Hematopoietic multipotent progenitor cell (in vitro differentiated cells): ENCODE data around the gene SPDYE3. TPM values are rescaled to one million over a fixed set of nuclear protein-coding genes. Genes with fewer than 3 reads are reported as not detected.

Source experiments
- DNase-seq, 3 donors: peaks; one replicate each; pipeline ENCODE4 v3.0.0-alpha.2; 2011 to 2015; ENCODE audit warnings: low read depth in 2 of 3, low spot score in 2 of 3
- small RNA-seq: library from RNA; depleted of rRNA; stranded (forward); fragments of <200 nt; gene quantifications from one replicate; pipeline ENCODE3, GENCODE V24; 2012
- total RNA-seq: library from RNA; depleted of rRNA; stranded (reverse); fragments of >200 nt; gene quantifications from one replicate; pipeline ENCODE4 v1.2.3, GENCODE V29; 2012

SPDYE3 gene
- total RNA-seq, 1 donor: not detected

- DNase-seq: peak in 2 of 3 donors; percentile 91 to 95
Measured at GRCh38 chr7:100369105-100369504, 61.6 kb downstream of the SPDYE3 start.

GRCh38 chr7:100370303-100370702 lies 62.8 kb downstream of the SPDYE3 start:
- DNase-seq: no peak

- DNase-seq: no peak
Measured at GRCh38 chr7:100370746-100371145, 63.2 kb downstream of the SPDYE3 start.

- no peak for DNase-seq
Measured at GRCh38 chr7:100371561-100372171, 64.2 kb downstream of the SPDYE3 start.

Small RNA genes within 50 kb of the gene (small RNA-seq; reads per million reads assigned to genes)
- gene RF00019: not detected

Other genes starting within 250 kb of the SPDYE3 start
- gene ZNF3, start 226.0 kb upstream of the SPDYE3 start, total RNA-seq: 25.9 TPM
- 43.9 TPM for gene COPS6, start 218.7 kb upstream of the SPDYE3 start, total RNA-seq
- gene MCM7, start 206.3 kb upstream of the SPDYE3 start, total RNA-seq: 217 TPM
- gene AP4M1, start 206.1 kb upstream of the SPDYE3 start, total RNA-seq: 24.8 TPM
- gene TAF6, start 188.3 kb upstream of the SPDYE3 start, total RNA-seq: 22.4 TPM
- gene CNPY4, start 188.1 kb upstream of the SPDYE3 start, total RNA-seq: 11.6 TPM
- gene MBLAC1, start 180.7 kb upstream of the SPDYE3 start, total RNA-seq: 3.5 TPM
- 162 TPM for gene LAMTOR4, start 158.8 kb upstream of the SPDYE3 start, total RNA-seq
- 17.5 TPM for gene TRAPPC14, start 149.0 kb upstream of the SPDYE3 start, total RNA-seq
- gene GAL3ST4, start 139.1 kb upstream of the SPDYE3 start, total RNA-seq: 0.54 TPM
- 6.2 TPM for gene GPC2, start 130.3 kb upstream of the SPDYE3 start, total RNA-seq
- 0.81 TPM for gene STAG3, start 129.8 kb upstream of the SPDYE3 start, total RNA-seq
- gene PVRIG, start 87.8 kb upstream of the SPDYE3 start, total RNA-seq: 0.54 TPM
- gene PILRB, start 50.4 kb downstream of the SPDYE3 start, total RNA-seq: 39.6 TPM
- gene PILRA, start 65.8 kb downstream of the SPDYE3 start, total RNA-seq: 2.2 TPM
- gene ZCWPW1, start 121.0 kb downstream of the SPDYE3 start, total RNA-seq: 2.4 TPM
- gene MEPCE, start 122.1 kb downstream of the SPDYE3 start, total RNA-seq: 88.3 TPM
- 43.1 TPM for gene PPP1R35, start 128.8 kb downstream of the SPDYE3 start, total RNA-seq
- gene SPACDR, start 156.6 kb downstream of the SPDYE3 start, total RNA-seq: 0.27 TPM
- gene TSC22D4, start 171.5 kb downstream of the SPDYE3 start, total RNA-seq: 60.9 TPM
- gene NYAP1, start 176.2 kb downstream of the SPDYE3 start, total RNA-seq: under 0.01 TPM
- gene AGFG2, start 231.5 kb downstream of the SPDYE3 start, total RNA-seq: 10.5 TPM